HG02759 (cell line): ENCODE measurements around the gene MYZAP.

Experiments
- ATAC-seq: cut with Tn5 transposase; IDR thresholded peaks from one replicate; pipeline ENCODE4 v1.9.1; 2021; ENCODE audit warnings: mild to moderate bottlenecking, moderate library complexity; ENCODE audit not compliant: unreplicated experiment

The MYZAP gene

DNA sequence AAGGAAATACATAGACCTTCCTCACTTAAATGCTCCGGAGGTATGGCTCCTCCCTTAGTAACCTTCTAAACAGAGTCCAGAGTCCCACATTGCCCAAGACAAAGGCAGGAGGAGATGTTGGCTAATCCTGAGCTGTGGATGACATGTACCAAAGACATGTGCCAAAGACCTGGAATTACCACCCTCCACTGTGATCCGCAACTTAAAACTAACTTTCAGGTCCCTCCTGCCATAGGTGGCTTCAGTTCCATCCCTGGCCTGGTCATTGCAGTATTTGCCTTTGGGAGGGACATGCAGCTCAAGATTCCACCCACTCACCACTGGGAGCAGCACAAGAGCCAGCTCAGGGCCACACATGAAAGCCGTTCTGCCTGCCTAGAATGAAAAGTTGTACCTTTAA lies 28.0 kb downstream of the MYZAP start:
- ATAC-seq, result no peak

DNA sequence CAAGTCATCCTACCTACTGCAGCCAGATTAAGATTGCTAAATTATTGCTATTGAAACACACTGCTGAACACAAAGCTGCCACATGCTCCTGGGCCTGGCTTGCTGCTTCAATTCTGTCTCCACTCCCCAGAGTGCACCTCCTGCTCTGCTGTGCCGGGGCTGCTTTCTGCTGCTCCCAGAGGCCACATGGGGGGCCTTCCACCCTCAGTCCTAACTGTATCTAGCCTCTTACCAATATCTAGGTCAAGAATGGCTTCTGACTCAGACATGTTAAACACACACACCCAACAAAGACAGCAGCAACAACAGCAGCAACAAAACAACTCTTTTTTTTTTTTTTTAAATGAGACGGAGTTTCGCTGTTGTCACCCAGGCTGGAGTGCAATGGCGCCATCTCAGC lies 33.0 kb downstream of the MYZAP start:
- no peak for ATAC-seq

DNA sequence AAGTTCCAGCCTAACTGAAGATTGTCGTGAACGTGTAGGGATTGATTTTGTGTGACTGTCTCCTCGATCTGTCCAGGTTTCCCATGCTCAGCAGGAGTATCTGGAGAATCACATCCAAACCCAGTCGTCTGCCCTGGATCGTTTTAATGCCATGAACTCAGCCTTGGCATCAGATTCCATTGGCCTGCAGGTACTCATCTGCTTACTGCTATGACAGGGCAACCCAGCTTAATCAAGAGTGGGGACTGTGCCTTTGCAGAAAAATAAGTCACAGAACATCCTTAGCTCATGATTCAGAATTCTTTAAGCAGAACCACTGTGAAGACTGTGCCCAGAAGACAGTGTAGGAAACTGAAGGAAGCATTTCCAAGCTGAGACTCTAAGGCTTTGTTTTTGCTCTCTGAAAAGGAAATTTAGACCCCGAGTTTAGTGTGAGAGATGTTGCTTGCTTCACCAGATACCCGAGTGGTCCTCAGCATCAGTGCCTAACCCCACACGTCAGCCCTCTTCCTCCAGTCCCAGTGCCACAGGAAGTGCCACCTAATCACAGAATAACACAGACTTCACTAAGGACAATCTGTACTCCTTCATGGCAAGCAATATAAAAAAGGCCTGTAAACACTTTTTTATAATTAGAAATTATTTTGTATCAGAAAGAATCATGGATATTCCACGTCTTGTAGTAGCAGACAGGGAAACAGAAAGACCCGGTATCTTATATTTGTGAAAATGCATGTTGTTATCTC lies 34.2 kb downstream of the MYZAP start:
- ATAC-seq, result no peak

DNA sequence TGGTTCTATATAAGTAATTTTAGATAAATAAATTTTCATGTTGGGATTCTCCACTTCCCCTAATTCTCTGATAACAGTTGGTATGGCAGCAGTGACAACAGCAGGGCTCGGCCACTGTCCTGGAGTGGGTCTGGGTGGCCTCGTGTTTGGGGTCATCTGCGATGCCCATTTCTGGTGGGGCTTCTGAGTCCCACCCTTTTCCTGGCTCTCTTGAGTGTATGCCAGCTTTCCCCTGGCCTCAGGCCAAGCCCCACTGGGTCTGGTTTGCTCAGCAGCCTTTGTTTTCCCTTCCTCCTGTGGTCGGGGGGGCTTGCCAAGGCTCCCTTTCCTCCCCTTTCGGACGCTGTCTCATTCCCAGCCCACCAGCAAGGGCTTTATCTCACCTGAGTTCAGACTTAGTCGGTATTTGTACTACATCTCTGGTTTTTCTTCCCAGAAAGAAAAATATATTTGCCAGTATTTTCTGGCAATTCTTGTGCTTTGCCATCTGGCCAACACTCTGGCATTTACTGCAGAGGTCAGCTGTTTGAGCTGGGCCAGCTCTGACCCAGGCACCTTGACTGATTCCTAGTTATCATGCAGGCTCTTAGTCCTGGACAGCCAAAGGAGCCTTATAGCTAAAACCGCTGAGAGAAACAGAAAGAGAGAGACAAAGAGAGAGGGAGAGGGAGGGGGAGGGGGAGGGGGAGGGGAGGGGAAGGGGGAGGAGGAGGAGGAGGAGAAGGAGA lies 35.2 kb downstream of the MYZAP start:
- ATAC-seq, result no peak

DNA sequence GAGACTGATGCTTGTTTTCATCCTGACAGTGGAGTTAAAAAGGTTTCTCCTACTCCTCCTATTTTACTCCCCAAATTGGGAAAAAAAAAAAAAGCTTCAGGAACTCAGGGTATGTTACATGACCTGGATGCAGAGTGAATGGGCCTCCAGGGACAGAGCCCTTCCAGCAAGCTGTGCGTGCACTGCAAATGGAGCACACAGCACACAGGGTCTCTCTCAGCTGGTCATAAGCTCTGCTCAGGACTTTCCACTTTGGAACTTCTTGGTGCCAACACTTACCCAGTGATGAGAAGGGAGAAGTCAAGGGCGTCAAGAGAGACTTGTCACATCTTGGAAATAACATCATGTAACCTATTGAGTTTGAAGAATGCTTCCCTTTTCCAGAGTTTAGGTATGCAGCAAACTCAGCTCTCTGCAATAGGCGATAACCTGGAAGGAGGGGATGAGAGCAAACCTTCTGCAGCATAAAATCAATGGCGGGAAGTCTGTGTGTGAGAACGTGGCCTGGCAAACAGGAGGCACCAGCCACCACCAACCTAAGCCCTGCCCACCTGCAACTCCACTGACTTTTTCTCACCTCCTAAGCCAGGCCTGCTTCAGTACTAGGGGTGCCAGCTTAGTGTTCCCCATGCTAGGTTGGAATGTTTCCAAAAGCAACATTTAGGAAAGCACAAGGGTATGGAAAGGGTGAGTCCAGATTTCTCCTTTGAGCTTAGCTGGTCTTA lies 39.8 kb downstream of the MYZAP start:
- no peak for ATAC-seq

DNA sequence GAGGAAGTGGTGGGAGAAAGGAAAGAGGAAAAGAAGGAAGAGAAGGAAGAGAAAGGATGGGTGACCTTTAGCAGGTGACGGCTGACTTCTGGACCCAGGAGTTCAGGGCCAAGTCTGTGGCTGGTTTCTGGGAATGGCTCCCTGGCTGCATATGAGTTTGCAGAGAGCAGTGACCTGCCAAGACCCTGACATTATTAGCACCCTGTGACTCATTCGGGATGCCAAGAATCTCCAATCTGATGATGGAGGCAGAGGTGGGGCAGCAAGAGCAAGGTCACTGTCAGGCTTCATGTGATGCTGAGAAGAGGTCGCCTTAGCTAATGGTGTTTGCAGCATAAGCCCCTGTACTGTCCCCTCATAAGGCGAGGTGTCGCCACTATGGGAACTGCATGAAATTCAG lies 42.6 kb downstream of the MYZAP start:
- ATAC-seq, result no peak

DNA sequence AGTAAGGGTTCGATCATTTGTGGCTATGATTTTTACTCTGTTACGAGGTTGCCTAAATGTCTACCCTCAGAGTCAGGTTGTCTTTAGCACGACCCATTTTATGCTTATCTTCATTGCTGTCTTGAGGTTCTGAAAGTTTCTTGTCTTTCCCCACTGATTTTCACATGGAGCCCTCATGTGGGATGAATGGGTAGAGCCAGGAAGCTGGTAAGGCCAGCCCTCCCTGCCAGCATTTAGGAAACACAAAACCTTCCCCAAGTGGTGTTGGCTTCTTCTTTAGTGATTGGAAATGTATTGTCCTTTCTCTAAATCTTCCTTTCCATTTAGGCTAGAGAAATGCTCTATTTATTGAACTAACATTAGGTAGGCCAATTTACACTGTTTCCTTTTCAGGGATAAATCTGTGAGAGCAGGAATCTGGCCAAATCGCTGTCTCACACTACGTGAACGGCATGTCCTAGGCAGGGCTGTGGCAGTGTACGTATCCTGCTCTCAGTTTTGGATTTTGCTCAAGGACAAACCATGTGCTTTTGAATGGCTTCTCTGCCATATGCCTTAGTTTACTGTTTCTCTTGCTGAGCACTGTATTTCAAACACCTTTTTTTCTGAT lies 43.7 kb downstream of the MYZAP start:
- ATAC-seq, result no peak

DNA sequence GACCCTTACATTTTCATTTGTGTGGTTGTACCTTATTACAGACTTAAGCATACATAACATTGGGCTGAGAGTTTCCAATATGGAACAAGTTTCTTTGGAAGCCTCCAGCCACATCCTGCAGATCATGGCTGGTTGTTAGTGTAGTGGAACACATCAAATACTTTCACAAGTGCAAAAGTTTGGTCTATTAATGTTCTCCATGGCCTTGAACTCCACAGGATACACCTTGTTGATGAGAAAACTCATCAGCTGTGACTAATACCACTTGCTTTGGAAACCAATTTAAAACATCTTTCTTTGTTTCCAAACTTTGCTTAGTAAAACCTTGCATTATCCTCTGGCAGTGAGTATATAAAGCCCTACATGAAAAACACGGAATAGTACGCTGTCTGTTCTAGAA lies 46.1 kb downstream of the MYZAP start:
- no peak for ATAC-seq

DNA sequence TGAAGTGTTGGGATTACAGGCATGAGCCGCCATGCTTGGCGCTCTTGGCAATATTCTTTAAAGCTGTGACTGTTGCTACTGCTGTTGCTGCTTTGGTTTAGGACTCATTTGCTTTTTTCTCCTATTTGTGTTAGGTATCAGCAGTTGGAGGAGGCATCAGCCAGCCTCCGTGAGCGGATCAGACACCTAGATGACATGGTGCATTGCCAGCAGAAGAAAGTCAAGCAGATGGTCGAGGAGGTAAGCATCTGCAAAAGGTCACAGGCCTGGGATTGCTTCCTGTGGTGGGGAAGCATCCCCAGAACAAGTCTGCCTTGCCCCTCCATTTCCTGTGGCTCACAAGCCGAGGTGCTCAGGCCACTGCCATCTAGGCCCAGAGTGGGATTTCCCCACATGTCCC lies 47.6 kb downstream of the MYZAP start:
- ATAC-seq, result no peak

DNA sequence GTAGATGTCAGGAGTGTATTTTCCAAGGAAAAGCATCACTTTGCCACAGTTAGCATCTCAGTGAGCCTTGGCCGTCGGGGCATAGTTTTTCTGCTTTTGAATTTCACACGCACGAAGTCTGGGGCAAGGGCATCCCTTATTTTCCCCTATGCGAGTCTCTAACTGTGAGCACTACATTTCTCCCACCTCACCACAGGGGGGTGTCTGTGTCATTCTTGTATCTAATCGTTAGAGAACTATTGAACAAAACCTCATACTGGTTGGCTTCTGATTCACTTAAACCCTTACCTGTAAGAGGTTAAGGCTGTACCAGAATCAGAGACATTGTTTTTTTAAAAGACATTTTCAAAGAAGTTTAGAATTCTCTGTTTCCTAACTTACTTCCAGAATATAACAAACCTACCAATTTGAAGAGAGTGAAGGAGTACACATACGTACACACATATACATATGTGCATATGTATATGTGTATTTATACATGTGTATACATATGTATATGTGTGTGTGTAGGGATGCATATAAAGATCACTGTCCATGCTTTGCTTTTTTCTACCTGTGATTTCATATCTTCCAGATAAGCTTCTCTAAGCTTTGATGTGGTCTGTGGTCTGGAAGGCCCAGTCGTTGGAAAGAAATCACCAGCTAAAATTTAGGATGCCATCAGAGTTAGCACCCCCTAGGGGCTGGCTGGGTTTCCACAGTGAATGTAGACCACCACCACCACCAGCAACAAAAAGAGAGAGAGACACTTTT lies 49.4 kb downstream of the MYZAP start:
- ATAC-seq, result no peak

DNA sequence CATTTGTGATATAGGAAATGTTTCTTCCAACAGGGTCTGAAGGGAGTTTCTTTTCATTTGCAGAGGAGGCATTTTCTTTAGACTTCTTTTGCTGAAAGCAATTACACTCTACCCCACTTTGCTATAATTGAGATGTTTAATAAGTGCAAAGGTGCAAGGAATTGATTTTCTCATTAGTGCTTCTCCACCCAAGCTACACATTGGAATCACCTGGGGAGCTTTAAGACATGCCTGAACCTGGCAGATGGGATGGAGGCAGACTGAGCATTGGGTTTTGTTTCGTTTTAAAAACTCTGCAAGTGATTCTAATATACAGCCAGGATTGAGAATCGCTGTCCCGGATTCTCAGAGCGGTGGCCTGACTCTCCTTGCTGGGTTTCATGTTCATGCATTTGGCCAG lies 52.1 kb downstream of the MYZAP start:
- no peak for ATAC-seq

DNA sequence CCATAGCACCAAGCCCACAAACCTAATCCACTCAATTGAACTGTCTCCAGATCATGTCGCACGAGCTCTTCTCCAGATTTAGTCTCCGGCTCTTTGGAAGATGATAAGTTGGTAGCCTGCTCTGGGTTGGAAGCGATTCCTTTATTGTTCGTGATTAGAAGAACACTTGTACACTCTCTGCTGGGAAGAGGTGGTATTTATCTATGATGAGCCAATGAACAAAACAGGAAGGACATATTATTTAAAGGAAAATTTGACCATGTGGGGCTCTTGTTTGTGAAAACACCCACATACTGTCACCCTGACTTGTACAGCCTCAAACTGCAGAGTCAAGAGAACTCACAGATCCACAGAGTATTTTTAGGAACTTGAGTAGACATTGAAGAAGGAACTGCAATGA lies 54.4 kb downstream of the MYZAP start:
- no peak for ATAC-seq

DNA sequence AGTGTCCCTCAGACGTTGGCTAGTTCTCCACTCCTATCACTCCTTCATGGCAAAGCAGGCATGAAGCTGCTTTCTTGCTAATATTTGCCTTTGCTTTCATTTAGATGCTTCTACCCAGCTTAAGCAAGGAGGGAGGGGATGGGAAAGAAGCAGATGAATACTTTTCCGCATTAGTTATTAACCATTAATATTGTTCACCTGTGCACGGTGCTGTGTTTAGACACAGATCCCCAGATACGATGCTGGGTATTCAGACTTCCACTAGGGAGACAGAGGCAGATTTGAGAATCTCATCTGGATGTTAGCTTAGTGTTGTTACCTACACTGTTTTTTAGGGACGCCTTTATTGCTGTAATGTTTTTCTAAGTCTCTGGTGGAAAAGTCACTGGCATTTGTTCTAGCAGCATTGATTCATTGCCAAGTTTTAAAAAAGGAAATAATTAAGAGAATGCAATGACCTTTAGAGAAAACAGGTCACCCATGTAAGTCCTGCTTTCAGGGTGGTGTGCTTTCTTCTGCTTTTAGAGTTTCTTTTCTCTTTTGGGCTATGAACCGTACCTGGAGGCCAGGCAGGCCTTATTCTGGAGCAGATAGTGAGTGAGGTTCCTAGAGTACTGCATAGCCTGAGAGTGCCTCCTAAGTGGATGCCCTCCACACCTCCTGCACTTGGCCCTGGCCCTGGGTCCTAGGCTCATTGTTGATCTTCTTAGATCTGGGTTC lies 55.5 kb downstream of the MYZAP start:
- no peak for ATAC-seq

DNA sequence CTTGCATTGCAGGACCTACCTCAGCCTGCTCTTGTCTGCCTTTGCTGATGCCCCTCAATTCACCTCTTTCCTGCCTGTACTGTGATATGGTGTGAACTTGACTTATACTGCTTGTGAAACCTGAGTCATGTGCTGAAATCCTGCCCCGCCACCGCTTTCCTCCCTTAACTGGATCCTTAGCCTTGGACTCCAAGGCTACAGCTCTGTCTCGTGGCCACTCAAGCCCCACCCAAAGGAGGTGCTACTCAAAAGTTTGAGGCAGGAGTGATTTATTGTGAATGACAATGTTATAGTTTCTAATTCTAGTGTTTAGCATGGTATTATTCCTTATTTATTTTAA lies 56.1 kb downstream of the MYZAP start:
- no peak for ATAC-seq

DNA sequence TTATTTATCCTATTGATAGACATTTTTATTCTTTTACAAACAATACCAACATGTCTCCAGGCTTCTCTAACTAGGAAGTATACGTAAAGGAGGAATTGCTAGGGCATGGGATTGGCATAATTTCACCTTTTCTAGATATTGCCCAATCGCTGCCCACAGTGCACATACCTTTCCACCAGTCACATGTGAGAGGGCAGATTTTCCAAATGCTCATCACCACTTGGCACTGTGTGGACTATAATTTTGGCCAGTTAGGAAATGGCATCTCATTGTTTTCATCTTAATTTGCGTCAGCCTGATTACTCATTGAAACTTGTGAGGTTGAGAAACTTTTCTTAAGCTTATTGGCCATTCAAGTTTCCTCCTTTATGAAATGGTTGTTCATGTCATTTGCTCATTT lies 57.4 kb downstream of the MYZAP start:
- no peak for ATAC-seq

DNA sequence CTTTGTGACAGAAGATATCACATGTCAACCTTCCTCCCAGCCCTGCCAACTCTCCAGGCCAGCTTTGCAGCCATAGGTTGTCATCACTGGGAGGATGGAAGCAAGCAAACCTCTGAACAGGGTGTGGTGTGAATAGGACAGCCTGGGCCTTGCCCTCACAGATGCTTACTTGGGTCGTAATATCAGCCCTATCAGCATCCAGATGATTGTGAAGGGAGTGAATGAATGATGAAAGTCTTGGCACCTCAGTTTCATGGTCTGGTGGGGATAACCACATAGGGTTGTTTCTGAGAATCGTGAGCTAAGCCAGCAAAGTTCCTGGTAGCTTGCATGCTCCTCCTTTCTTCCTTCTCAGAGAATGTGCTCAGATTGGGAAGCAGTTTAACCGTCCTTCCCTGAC lies 59.7 kb downstream of the MYZAP start:
- no peak for ATAC-seq

DNA sequence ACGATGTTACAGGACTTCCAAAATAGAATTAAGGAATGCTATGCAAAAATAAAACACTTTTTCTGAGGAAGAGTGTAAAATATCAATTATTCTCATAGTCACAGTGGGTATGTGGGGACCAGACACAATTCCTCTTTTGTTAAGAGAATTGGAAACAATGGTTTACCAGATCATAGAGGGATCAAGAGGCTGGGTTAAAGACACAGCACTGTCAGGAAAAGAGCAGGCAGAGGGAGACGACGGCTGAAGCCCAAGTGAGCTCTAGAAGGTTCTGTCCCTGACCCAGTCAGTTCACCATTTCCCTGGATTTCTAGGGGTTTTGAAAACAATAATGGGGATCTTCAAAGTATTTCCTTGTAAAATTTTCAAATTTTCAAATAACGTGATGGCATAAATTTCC lies 60.8 kb downstream of the MYZAP start:
- no peak for ATAC-seq

DNA sequence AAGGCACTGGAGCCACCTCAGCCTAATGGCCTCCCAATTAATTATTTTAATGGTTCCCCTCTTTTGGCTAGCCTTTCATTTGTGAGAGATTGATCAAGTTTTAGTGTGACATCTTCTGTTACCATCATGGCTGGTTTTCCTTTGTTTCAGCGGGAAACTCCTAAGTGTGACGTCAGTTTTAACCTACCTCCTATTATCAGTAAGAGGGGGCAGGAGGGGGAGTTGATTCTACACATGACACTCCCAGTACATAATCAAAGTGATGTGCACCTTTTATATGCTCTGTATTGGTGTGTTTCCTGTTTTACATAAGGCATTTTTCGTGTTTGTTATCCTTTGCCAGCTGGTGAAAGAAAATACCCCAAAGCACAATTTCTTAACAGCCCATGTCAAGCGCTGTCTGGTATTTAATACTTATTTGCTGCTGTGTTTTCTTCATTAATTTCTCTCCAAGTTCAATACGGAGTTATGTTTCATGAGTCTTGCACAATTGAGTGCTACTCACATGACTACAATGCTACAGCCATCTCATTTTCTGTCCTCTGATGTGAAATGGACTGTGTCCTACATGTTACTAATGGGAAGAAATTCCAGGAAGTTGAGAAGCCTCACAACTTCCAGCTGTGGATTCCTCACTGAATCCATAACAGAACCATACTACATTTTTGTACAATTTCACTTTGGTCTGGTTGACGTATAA lies 62.6 kb downstream of the MYZAP start:
- ATAC-seq, result no peak

DNA sequence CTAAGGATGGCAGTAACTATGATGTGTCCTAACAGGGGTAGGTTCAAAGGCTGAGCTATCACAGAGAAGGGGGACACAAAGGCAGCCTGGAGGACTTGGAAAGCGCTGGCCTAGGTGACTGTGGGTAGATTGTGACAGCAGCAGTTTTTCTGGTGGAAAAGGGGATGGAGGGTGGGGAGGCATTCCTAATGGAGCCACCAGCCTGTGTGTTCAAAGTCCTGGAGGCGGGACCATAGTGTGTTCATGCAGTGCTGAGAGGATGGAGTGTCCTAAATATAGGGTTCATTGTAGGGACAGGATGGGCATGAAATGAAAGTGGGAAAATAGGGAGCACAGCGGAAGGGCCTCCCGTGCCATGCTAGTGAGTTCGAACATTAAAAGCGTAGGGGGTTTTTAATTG lies 63.3 kb downstream of the MYZAP start:
- ATAC-seq, result no peak

DNA sequence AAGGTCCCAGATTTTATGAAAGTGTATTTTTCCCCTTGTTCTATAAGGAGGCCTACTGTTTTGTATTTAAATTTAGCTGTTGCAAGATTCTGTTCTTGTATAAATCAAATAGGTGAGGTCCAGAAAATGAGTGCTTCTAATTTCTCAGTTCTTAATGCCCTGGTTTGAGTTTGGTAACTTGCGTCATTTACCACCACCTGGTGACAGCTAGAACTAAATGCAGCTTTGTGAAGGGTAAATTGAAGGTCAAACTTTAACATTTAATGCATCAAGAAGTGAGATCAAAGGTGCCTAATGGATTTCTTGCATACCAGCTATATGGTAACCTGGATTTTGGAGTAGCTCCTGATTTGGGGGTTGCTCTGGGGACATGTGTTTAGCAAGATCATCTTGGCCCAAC lies 64.1 kb downstream of the MYZAP start:
- ATAC-seq, result no peak
